AG20443 (cell line): ENCODE data around the gene TLX2.
A peak's percentile ranks its signal among the peaks of the same experiment; 100 is the strongest.

ENCODE experiments used
- DNase-seq: peaks from one replicate; pipeline ENCODE4 v3.0.0; 2012; ENCODE audit warnings: low spot score, mixed read lengths

The TLX2 gene

DNA sequence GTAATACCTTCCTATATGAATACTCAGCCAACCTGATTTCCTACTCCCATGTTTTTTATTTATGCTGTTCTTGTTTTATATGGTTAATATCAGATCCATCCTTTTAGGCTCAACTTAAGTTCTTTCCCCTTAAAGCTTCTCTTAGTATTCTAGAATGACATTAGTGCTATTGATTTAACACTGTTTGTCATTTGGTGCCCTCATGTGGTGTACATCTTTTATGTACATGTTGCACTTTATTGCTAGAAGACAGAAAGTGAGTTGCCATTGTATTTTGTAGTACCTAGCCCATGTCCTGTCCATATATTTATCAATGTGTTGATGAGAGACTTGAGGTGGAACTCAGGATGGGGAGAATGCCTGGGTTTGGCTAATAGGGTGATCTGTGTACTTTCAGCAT lies 18.0 kb downstream of the TLX2 start:
- peak; percentile 26 for DNase-seq

DNA sequence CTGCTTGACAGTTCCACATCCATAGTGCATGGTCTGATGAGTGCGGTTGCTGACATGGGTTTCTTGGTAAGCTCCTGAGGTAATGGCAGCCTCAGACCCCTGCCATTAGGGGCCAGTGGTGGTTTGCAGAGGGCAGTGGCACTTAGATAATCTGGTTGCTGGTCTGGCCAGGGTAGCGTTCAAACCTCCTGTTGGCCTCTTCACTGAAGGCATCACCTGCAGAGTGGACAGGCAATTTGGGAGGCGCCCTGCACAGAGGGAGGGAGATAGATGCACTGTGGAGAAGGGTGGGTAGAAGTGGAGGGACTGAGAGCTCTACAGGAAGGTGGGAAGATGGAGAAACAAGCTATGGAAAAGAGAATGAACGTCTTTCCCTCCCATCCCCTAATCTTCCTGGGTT lies 19.2 kb downstream of the TLX2 start:
- no peak for DNase-seq

- DNase-seq: no peak
Observed at GRCh38 chr2:74534411-74534810, 20.2 kb downstream of the TLX2 start.

DNA sequence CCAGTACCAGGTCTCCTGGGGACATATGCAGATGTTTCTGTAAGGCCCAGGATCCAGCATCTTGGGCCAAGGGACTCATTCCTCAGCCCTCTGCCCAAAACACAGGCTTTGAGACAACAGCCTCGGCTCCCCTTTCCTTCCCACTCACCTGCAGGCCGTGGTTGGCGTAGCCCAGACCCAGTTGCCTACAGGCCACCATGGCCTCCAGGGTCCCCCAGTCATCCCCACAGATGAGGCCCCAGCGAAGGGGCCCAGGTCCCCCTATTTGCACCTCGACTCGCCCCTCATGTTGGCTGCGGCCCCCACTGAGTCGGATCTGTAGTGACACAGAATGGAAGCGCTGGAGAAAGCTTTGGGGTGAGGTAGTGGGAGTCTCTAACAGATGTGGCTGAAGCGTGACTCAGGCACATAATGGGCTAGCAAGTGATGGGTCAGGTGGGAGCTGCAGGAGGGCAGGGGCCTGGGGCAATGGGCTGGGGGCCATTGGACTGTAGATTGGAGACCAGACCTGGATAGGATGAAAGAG lies 21.3 kb downstream of the TLX2 start:
- DNase-seq: no peak

GRCh38 chr2:74536166-74536950 lies 22.1 kb downstream of the TLX2 start:
- no peak for DNase-seq

- no peak for DNase-seq
Observed at GRCh38 chr2:74537140-74537539, 22.9 kb downstream of the TLX2 start.

DNA sequence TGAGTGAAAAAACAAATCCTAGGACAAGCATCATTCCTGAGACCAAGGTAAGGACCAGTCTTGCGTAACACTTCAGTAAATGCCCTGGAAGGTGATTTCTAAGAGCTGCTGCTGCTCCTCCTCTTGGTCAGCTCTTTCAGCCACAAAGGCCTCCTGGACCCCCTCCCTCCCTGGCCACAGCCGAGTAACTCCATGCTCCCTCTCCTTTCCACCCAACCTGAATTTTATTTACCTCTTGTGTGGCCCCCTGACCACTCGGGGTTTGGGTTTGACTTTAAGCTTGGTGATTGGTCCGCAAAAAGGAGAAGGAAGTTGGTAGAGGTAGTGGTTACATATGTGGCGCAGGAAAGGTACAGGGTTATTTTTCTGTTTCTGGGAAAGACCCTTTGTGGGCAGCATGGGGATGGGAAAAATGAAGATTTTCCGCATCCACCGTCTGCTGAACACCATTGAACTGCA lies 24.7 kb downstream of the TLX2 start:
- DNase-seq: no peak

DNA sequence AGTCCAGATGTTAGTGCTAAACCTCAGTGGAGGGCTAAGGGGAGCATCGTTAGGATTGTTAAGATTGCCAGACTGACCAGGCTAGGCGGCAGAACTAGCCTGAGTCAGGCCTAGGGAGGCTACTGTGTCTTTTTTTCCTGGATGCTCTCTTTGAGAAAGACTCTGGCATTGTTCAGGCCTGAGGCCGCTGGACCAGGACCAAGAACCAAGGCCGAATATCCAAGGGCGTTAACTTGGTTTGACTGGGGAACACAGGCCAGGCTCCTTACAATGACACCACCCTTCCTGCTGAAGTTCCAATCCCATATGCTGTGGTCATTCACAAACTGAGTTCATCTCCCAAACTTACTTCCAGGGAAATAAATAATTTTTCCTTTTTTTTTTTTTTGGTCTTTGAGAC lies 26.0 kb downstream of the TLX2 start:
- peak; percentile 89 for DNase-seq

DNA sequence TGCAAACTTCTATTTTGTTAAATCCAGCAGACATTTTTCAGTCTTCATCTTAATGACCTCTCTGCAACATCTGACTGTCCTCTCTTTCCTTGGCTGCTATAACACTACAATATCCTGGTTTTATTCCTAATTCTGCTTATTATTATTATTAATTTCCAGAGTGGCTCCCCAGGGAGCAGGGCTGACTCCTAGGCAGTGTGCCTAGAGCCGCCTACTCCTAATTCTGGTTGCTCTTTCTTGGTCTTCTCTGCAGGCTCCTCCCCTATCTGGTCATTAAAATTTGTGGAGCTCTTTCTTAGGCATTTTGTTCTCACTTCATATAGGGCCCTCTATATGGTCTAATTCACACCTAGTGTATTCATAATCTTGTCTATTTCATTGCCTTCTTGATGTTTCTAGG lies 28.7 kb downstream of the TLX2 start:
- no peak for DNase-seq

- DNase-seq: no peak
Observed at GRCh38 chr2:74544634-74545033, 30.4 kb downstream of the TLX2 start.

GRCh38 chr2:74546004-74546403 lies 31.8 kb downstream of the TLX2 start:
- DNase-seq: no peak

DNA sequence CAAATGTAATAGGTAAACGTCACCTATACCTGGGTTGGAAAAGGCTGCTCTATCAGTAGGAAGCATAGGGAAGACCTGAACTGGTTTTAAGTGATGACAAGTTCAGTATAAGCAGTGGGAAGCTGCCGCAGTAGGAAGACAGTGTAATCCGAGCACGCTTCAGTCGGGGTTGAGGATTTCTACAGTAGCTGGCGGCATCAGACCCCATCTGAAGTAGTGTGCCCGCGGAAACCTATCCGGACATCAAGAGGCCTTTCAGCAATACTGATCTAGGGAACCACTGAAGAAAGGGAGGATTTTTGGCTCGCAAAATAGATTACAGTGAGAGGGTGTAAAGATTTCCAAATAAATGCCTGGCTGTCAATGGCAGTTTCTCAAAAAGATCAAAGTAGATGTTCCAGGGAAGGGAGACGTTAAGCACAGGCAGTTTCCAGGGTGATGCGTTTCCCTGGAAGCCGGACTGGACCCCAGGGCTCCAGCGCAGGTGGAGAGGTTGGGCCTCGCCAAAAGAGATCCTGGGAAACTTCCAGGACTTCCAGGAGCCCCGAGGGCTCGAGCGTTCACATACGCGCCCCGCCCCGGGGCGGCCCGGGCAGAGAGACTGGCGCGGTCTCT lies 34.1 kb downstream of the TLX2 start:
- DNase-seq: no peak

DNA sequence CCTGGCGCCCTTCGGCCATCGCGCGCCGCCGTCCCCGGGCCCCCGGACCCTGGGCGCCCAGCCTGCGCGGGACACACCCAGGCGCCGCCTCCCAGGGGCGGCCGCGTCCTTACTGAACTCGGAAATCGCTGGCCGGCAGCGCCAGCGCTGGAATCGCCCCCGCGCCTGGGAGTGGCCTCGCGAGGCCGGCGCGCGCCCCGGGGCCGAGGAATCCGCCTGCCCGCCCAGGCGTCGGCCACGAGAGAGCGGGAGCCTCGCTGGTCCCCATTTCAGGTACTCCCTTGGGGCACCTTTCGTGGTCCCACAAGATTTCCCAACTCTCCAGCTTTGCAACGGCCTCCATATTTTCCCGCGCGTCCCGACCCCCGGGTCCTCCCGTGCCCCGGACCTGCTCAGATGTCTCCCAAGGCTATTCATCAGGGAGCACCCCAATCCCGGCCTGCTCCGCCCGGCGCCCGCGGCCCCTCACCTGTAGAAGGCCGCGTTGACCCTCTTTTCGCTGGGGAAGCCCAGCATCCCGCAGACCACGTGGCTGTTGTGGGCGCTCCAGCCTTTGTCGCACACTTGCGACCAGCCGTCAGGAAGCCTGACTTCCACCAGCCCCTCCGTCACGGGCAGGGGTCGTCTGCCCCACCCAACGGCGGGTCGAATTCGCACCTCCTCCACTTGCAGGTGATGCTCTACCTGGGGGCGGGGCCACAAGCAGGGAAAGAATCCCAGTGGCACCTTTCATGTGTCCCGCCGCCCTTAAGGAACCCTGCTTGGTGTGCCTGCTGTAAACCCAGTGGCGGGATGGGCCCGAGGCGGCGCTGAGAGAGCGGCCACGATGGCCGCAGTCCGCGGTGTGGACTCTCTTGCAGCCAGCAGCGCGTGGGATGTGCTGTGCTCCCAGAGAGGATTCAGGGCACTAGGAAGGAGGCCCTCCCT lies 34.9 kb downstream of the TLX2 start:
- peak; percentile 88 for DNase-seq

GRCh38 chr2:74550231-74550630 lies 36.0 kb downstream of the TLX2 start:
- no peak for DNase-seq

GRCh38 chr2:74551530-74551929 lies 37.3 kb downstream of the TLX2 start:
- no peak for DNase-seq

GRCh38 chr2:74551942-74552913 lies 38.0 kb downstream of the TLX2 start:
- no peak for DNase-seq

DNA sequence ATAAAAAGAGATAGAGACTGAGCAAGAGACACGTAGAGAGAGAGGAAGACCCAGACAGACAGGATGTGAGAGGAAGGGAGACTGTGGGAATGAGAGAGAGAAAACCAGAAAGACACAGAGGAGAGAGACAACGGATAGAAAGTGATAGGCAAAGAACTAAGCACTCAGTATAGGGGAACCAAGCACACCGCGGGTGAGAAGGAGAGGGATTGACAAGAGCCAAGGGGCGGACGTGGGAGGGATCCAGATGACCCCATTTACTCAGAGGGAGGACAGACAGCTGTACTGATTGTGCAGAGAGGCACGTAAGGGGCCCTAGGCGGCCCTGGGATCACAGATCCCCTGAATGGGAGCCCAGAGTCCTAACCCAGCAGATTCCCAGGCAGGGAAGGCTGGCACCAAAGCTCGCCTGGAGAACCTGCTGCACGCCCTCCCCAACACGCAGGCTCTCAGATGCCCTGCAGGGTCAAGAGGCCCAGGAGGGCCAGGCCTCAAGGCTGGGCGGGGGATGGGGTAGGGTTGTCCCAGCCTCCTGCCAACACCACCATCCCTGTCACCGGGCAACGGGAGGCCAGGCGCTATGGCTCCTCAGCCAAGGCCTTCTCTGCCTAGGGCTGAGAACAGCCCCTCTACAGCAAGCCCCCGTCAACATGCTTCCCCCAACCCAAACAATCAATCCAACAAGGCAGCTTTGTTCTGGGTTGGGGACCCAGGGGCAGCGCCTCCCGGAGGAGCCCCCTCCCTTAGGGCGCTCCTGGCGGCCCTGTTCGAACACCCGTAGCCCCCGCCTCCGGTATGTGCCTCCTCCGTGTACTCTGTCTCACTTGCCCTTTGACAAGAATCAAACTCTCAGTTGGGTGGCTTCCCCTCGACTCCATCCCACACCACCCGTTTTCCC lies 38.9 kb downstream of the TLX2 start:
- peak; percentile 50 for DNase-seq

- DNase-seq: peak; percentile 94
Observed at GRCh38 chr2:74553892-74554819, 39.9 kb downstream of the TLX2 start, which contains the start of the genes DOK1 and LOXL3. Gene DOK1 (plus strand): TSS chr2:74554720. CDS start chr2:74554755, 35 bp downstream. Gene LOXL3 (minus strand): TSS chr2:74553942. CDS start chr2:74552634, 1,308 bp downstream.
